ENCODE results near the gene LIAS. TPM values are rescaled to one million over a fixed set of nuclear protein-coding genes. Genes with fewer than 3 reads are reported as not detected.

LIAS gene
- total RNA-seq, 1 donor from 2014 or later, result 14.0 TPM

- Histone ChIP-seq H3K4me3 (ENCODE audit: low read depth, low read length) (no peak overlapping the region), H3K27me3 (ENCODE audit: control insufficient read depth, insufficient read depth, low read length) (no peaks in the 10 kb centered on the region), H3K36me3 (ENCODE audit: control insufficient read depth, insufficient read depth, low read length) (peaks cover 2% of the 10 kb centered on the region)
- no peak for FAIRE-seq
- no peak for DNase-seq (ENCODE audit: low read depth)
- no peak for TF ChIP-seq CTCF (IDR thresholded peaks at IDR 0.05; ENCODE audit: insufficient read depth, low read length, severe bottlenecking)
Observed at GRCh38 chr4:39470402-39470801, 11.5 kb downstream of the LIAS start.

GRCh38 chr4:39472396-39472795 lies 13.5 kb downstream of the LIAS start:
- no peak for TF ChIP-seq CTCF (IDR thresholded peaks at IDR 0.05; ENCODE audit: insufficient read depth, low read length, severe bottlenecking)
- Histone ChIP-seq H3K36me3 (ENCODE audit: control insufficient read depth, insufficient read depth, low read length) (peaks cover 2% of the 10 kb centered on the region), H3K27me3 (ENCODE audit: control insufficient read depth, insufficient read depth, low read length) (no peaks in the 10 kb centered on the region), H3K4me3 (ENCODE audit: low read depth, low read length) (no peak overlapping the region)
- DNase-seq (ENCODE audit: low read depth), result no peak
- no peak for FAIRE-seq

- H3K4me3 ChIP-seq (ENCODE audit: low read depth, low read length), result no peak overlapping the region
- H3K36me3 ChIP-seq (ENCODE audit: control insufficient read depth, insufficient read depth, low read length), result peaks cover 2% of the 10 kb centered on the region
- no peak for FAIRE-seq
Observed at GRCh38 chr4:39476187-39476895, 17.5 kb downstream of the LIAS start.

GRCh38 chr4:39480251-39480650 lies 21.4 kb downstream of the LIAS start:
- H3K36me3 ChIP-seq (ENCODE audit: control insufficient read depth, insufficient read depth, low read length), result no peaks in the 10 kb centered on the region
- H3K27me3 ChIP-seq (ENCODE audit: control insufficient read depth, insufficient read depth, low read length), result no peaks in the 10 kb centered on the region
- no peak overlapping the region for H3K4me3 ChIP-seq (ENCODE audit: low read depth, low read length)
- no peak for TF ChIP-seq CTCF (IDR thresholded peaks at IDR 0.05; ENCODE audit: insufficient read depth, low read length, severe bottlenecking)
- DNase-seq (ENCODE audit: low read depth) (no peak), FAIRE-seq (no peak)

More at GRCh38 chr4:39476187-39476895, 17.5 kb downstream of the LIAS start:
- TF ChIP-seq CTCF (IDR thresholded peaks at IDR 0.05; ENCODE audit: insufficient read depth, low read length, severe bottlenecking), result no peak
- DNase-seq (ENCODE audit: low read depth), result no peak
- H3K27me3 ChIP-seq (ENCODE audit: control insufficient read depth, insufficient read depth, low read length), result no peaks in the 10 kb centered on the region

- TF ChIP-seq CTCF (IDR thresholded peaks at IDR 0.05; ENCODE audit: insufficient read depth, low read length, severe bottlenecking), result no peak
- Histone ChIP-seq H3K36me3 (ENCODE audit: control insufficient read depth, insufficient read depth, low read length) (no peaks in the 10 kb centered on the region), H3K27me3 (ENCODE audit: control insufficient read depth, insufficient read depth, low read length) (no peaks in the 10 kb centered on the region), H3K4me3 (ENCODE audit: low read depth, low read length) (no peak overlapping the region)
- DNase-seq (ENCODE audit: low read depth) (no peak), FAIRE-seq (no peak)
Observed at GRCh38 chr4:39480902-39481695, 22.2 kb downstream of the LIAS start.

Measured in bronchial epithelial cell (primary cell).